Transverse colon (tissue), 4 donors: ENCODE results near the gene ALPK1. TPM values are rescaled to one million over a fixed set of nuclear protein-coding genes. Genes with fewer than 3 reads are reported as not detected.

Source experiments
- DNase-seq: peaks from one replicate; pipeline ENCODE4 v3.0.0-alpha.2; 2019
- H3K27ac ChIP-seq, 4 donors: fragments of 200-600 bp; sonication (generic); 2 replicates each; pipeline ENCODE4 v1.5.1; 2016 to 2018; ENCODE audit warnings: inconsistent platforms in 4 of 4
- H3K27me3 ChIP-seq: fragments of 200-600 bp; sonication (generic); 2 replicates; pipeline ENCODE4 v1.5.1; 2017; ENCODE audit warnings: inconsistent platforms
- H3K36me3 ChIP-seq, 4 donors: fragments of 200-600 bp; sonication (generic); 2 replicates each; pipeline ENCODE4 v1.5.1; 2017 to 2019; ENCODE audit warnings: inconsistent platforms in 4 of 4
- H3K4me1 ChIP-seq, 4 donors: fragments of 200-600 bp; sonication (generic); 2 replicates each; pipeline ENCODE4 v1.5.1; 2017 to 2020; ENCODE audit warnings: inconsistent platforms in 4 of 4
- H3K4me3 ChIP-seq, 4 donors: fragments of 200-600 bp; sonication (generic); 1 replicate in 1 of 4; 2 replicates in 3 of 4; pipeline versions ENCODE4 v1.5.1 to v1.6.1; 2017 to 2019; ENCODE audit warnings: inconsistent platforms in 4 of 4
- H3K9me3 ChIP-seq, 2 donors: fragments of 200-600 bp; sonication (generic); 2 replicates each; pipeline ENCODE4 v1.5.1; 2017 to 2019; ENCODE audit warnings: inconsistent platforms in 2 of 2
- EP300 ChIP-seq: sonication (generic); formaldehyde crosslinking; IDR thresholded peaks from one replicate; pipeline ENCODE4 v1.6.1; 2017; ENCODE audit warnings: antibody characterized with exemption, low read depth
- POLR2A ChIP-seq: fragments of 450-650 bp; IDR thresholded peaks from one replicate; pipeline ENCODE4 v1.6.1; 2016; ENCODE audit warnings: antibody characterized with exemption, mild to moderate bottlenecking, moderate library complexity
- POLR2AphosphoS5 ChIP-seq, 3 donors: sonication (generic); formaldehyde crosslinking; IDR thresholded peaks; one replicate each; pipeline ENCODE4 v1.6.1; 2016; ENCODE audit warnings: antibody characterized with exemption in 3 of 3
- WGBS, 2 donors: methylation state at CpG; one replicate each; pipeline ENCODE4 v1.1.5; 2018; ENCODE audit warnings: low coverage in 1 of 2; 5-methylcytosine and 5-hydroxymethylcytosine counted together
- in situ Hi-C, 4 donors: fragments of 200-750 bp; cut with MboI; loops; one replicate each; pipeline versions ENCODE4 v1.15.0 to v1.15.1; 2017; ENCODE audit warnings: low sequenced_read_pairs in 3 of 4, low pct_ligation_motif_present in 1 of 4, low pct_unique_long_range_greater_than_20kb in 1 of 4
- intact Hi-C: fragments of 100-400 bp; cut with DNase I; formaldehyde crosslinking; loops from one replicate; pipeline ENCODE4 v1.15.1; 2023; ENCODE audit warnings: low total_unique reads
- total RNA-seq, 4 donors: library from RNA; depleted of rRNA; stranded (reverse); fragments of >200 nt; gene quantifications; one replicate each; pipeline ENCODE4 v1.1.0, GENCODE V29; 2016
- TF ChIP-seq, protein P1 (sequence below), 5 experiments: fragments of 200-600 bp in 3 of 5; fragments of 450-650 bp in 2 of 5; sonication (generic) in 3 of 5; IDR thresholded peaks; 1 replicate in 2 of 5; 2 replicates in 3 of 5; pipeline ENCODE4 v1.5.1; 2016 to 2017; ENCODE audit warnings: antibody characterized with exemption in 5 of 5, inconsistent platforms in 3 of 5, mild to moderate bottlenecking in 2 of 5, moderate library complexity in 1 of 5

Gene ALPK1
- total RNA-seq, 4 donors from 2014 or later = 15.5 to 45.1 (median 27.4) TPM

GRCh38 chr4:112381996-112382692, 85.0 kb downstream of the ALPK1 start:
- intact Hi-C loops = loop anchor here (1.0 kb wide), 1 partner anchor 43 kb away; no protein-coding TSS in a partner anchor
- no peak for DNase-seq
- Histone ChIP-seq H3K27me3 (no peaks in the 10 kb centered on the region), H3K9me3 (no peaks in the 10 kb centered on the region), H3K27ac (no peak overlapping the region), H3K36me3 (peaks cover 0 to 8% (median 0%) of the 10 kb centered on the region in 4 donors), H3K4me1 (no peaks in the 10 kb centered on the region), H3K4me3 (no peak overlapping the region)
- TF ChIP-seq POLR2A = no peak
- in situ Hi-C loops = no loop called here
- 70 to 89% methylated on average over 2 to 6 of the region's 6 CpGs for WGBS, 2 donors

DNA sequence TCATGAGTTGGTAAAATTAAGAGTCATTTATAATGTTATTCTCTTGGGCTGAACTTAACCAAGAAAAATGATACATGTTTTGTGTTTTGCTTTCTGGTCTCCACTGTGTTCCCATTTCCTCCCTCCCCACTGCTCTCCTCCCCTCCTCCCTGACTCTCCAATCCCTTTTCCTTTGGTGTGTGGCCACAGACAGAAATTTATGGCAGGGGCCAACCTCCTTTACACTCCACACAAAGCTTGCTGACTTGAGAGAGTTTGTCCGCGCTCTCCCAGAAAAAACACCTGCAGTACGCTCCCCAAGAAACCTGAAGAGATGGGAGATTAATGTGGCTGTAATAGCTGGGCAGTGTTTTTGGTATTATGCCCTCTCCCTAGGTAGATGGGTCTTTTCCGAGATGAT, 88.9 kb downstream of the ALPK1 start:
- intact Hi-C loops = no loop called here

DNA sequence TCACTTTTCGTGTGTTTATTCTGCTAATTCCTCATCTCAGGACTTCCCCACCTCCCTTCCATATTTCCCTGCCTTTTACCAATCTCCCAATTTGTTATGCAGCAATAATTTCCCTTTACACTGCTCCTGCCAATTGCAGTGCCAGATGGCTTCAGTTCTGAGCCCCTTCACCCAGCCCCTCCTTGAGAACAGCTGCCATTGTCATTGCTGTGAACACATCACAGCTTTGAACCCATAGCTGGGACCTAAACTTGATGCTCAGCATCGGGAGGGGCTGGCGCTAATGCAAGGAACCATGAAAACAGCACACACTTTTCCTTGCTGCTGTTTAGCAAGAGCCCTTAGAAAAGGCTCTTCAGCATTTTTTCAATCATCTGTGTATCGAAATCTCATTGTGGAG, 104.9 kb downstream of the ALPK1 start:
- intact Hi-C loops (no loop called here), in situ Hi-C loops (no loop called here)
- WGBS, 2 donors = 85 to 94% methylated on average over 2 to 4 of the region's 4 CpGs
- no peaks in the 10 kb centered on the region for H3K9me3 ChIP-seq
- H3K27ac ChIP-seq = no peak overlapping the region
- H3K4me1 ChIP-seq = no peaks in the 10 kb centered on the region
- H3K4me3 ChIP-seq = no peak overlapping the region
- no peaks in the 10 kb centered on the region for H3K27me3 ChIP-seq
- DNase-seq = no peak
- no peak for TF ChIP-seq POLR2A
- no peak for TF ChIP-seq EP300
- TF ChIP-seq, protein P1, sequence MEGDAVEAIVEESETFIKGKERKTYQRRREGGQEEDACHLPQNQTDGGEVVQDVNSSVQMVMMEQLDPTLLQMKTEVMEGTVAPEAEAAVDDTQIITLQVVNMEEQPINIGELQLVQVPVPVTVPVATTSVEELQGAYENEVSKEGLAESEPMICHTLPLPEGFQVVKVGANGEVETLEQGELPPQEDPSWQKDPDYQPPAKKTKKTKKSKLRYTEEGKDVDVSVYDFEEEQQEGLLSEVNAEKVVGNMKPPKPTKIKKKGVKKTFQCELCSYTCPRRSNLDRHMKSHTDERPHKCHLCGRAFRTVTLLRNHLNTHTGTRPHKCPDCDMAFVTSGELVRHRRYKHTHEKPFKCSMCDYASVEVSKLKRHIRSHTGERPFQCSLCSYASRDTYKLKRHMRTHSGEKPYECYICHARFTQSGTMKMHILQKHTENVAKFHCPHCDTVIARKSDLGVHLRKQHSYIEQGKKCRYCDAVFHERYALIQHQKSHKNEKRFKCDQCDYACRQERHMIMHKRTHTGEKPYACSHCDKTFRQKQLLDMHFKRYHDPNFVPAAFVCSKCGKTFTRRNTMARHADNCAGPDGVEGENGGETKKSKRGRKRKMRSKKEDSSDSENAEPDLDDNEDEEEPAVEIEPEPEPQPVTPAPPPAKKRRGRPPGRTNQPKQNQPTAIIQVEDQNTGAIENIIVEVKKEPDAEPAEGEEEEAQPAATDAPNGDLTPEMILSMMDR (IDR thresholded peaks at IDR 0.05) = no peak
- no peak for TF ChIP-seq POLR2AphosphoS5 (IDR thresholded peaks at IDR 0.05)
- H3K36me3 ChIP-seq = no peaks in the 10 kb centered on the region

More for the DNA sequence above, 88.9 kb downstream of the ALPK1 start:
- no peak for TF ChIP-seq EP300
- WGBS, 2 donors = 96% methylated on average over 4 of the region's 4 CpGs
- in situ Hi-C loops = no loop called here
- DNase-seq = no peak
- Histone ChIP-seq H3K27me3 (no peaks in the 10 kb centered on the region), H3K36me3 (peaks cover 0 to 4% (median 0%) of the 10 kb centered on the region in 4 donors), H3K27ac (no peak overlapping the region), H3K4me1 (no peaks in the 10 kb centered on the region), H3K9me3 (no peaks in the 10 kb centered on the region), H3K4me3 (no peak overlapping the region)

- no peak for DNase-seq
- H3K27ac ChIP-seq = no peak overlapping the region
- H3K4me3 ChIP-seq = no peak overlapping the region
- no peaks in the 10 kb centered on the region for H3K4me1 ChIP-seq
- H3K27me3 ChIP-seq = no peaks in the 10 kb centered on the region
- intact Hi-C loops = no loop called here
- TF ChIP-seq, protein P1 (IDR thresholded peaks at IDR 0.05) = no peak
- no peak for TF ChIP-seq EP300
- no peak for TF ChIP-seq POLR2AphosphoS5 (IDR thresholded peaks at IDR 0.05)
- TF ChIP-seq POLR2A = no peak
- no peaks in the 10 kb centered on the region for H3K9me3 ChIP-seq
- WGBS, 2 donors = 67 to 77% methylated on average over 8 to 11 of the region's 11 CpGs
- no peaks in the 10 kb centered on the region for H3K36me3 ChIP-seq
- in situ Hi-C loops = no loop called here
These were observed 106.2 kb downstream of the ALPK1 start for GRCh38 chr4:112403101-112403945.

- Histone ChIP-seq H3K4me3 (no peak overlapping the region), H3K27me3 (no peaks in the 10 kb centered on the region), H3K36me3 (peaks cover 0 to 18% (median 0%) of the 10 kb centered on the region in 4 donors), H3K27ac (no peak overlapping the region), H3K9me3 (no peaks in the 10 kb centered on the region), H3K4me1 (no peaks in the 10 kb centered on the region)
- in situ Hi-C loops = no loop called here
- DNase-seq = no peak
- intact Hi-C loops = no loop called here
- TF ChIP-seq, protein P1 (IDR thresholded peaks at IDR 0.05) = no peak
- TF ChIP-seq EP300 = no peak
- no peak for TF ChIP-seq POLR2AphosphoS5 (IDR thresholded peaks at IDR 0.05)
- no peak for TF ChIP-seq POLR2A
- WGBS, 2 donors = 94 to 95% methylated on average over 2 of the region's 2 CpGs
These were observed 113.2 kb downstream of the ALPK1 start for GRCh38 chr4:112410364-112410763.
